BE2C (cell line): Measurements from ENCODE around the gene NAA15.
A peak's percentile ranks its signal among the peaks of the same experiment; 100 is the strongest.

Experiments used
- DNase-seq: peaks from one replicate; pipeline ENCODE4 v3.0.0-alpha.2; 2020
- H3K27me3 ChIP-seq: fragments of 250-450 bp; sonication (Bioruptor Pico); 2 replicates; pipeline ENCODE4 v1.5.1; 2020; ENCODE audit warnings: mild to moderate bottlenecking
- H3K36me3 ChIP-seq: fragments of 250-450 bp; sonication (Bioruptor Pico); 2 replicates; pipeline ENCODE4 v1.5.1; 2020; ENCODE audit warnings: mild to moderate bottlenecking
- H3K4me1 ChIP-seq: fragments of 250-450 bp; sonication (Bioruptor Pico); 2 replicates; pipeline ENCODE4 v1.5.1; 2020
- H3K4me3 ChIP-seq: 2 replicates; pipeline ENCODE4 v1.5.1; 2011; ENCODE audit warnings: low read depth, low read length
- H3K9me3 ChIP-seq: fragments of 250-450 bp; sonication (Bioruptor Pico); 2 replicates; pipeline ENCODE4 v1.5.1; 2020
- TF ChIP-seq, protein P1 (sequence below): IDR thresholded peaks from 2 replicates; pipeline ENCODE4 v1.5.1; 2012; ENCODE audit warnings: mild to moderate bottlenecking, low read depth, low read length

The NAA15 gene

GRCh38 chr4:139453371-139454110 is 152.2 kb downstream of the NAA15 start:
- DNase-seq, result peak; percentile 98
- Histone ChIP-seq H3K4me1 (no peaks in the 10 kb centered on the region), H3K36me3 (no peaks in the 10 kb centered on the region), H3K4me3 (peak overlapping the region; percentile 90), H3K27me3 (no peaks in the 10 kb centered on the region), H3K9me3 (no peaks in the 10 kb centered on the region)
- TF ChIP-seq, protein P1, sequence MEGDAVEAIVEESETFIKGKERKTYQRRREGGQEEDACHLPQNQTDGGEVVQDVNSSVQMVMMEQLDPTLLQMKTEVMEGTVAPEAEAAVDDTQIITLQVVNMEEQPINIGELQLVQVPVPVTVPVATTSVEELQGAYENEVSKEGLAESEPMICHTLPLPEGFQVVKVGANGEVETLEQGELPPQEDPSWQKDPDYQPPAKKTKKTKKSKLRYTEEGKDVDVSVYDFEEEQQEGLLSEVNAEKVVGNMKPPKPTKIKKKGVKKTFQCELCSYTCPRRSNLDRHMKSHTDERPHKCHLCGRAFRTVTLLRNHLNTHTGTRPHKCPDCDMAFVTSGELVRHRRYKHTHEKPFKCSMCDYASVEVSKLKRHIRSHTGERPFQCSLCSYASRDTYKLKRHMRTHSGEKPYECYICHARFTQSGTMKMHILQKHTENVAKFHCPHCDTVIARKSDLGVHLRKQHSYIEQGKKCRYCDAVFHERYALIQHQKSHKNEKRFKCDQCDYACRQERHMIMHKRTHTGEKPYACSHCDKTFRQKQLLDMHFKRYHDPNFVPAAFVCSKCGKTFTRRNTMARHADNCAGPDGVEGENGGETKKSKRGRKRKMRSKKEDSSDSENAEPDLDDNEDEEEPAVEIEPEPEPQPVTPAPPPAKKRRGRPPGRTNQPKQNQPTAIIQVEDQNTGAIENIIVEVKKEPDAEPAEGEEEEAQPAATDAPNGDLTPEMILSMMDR, result 0 out of 2 replicates have a peak, but pooled peaks have one; percentile 23

- DNase-seq, result no peak
- no peaks in the 10 kb centered on the region for H3K36me3 ChIP-seq
- no peaks in the 10 kb centered on the region for H3K27me3 ChIP-seq
- peak within 1 kb of the TSS; percentile 90 for H3K4me3 ChIP-seq
- H3K9me3 ChIP-seq, result no peaks in the 10 kb centered on the region
- no peaks in the 10 kb centered on the region for H3K4me1 ChIP-seq
- TF ChIP-seq, protein P1, result no peak
These were observed 153.1 kb downstream of the NAA15 start, which contains the start of gene RAB33B for GRCh38 chr4:139454111-139455045. Gene RAB33B, plus strand, starts transcription at chr4:139454121. Its CDS starts 75 bp downstream, at chr4:139454196.

GRCh38 chr4:139455126-139455538 is 153.8 kb downstream of the NAA15 start:
- peak overlapping the region; percentile 90 for H3K4me3 ChIP-seq
- TF ChIP-seq, protein P1, result no peak
- no peaks in the 10 kb centered on the region for H3K36me3 ChIP-seq
- DNase-seq, result no peak
- no peaks in the 10 kb centered on the region for H3K9me3 ChIP-seq
- no peaks in the 10 kb centered on the region for H3K27me3 ChIP-seq
- no peaks in the 10 kb centered on the region for H3K4me1 ChIP-seq

DNA sequence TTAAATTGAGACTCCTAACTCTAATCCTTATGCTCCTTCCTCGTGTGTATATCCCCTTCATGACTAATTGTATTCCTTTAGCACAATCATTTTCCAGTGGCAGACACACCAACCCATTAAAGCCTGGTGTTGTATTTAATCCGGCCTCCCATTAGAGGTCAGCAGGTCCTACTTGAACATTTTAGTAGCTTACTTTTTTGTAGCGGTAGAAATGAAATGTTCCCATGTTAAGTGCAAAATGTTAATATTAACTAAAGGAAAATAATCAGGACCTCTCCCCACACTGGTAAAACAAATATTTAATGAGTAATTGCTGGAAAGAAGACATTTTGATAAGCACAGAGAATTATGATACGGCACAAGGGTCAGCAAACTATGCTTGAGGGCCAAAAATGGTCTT is 156.0 kb downstream of the NAA15 start:
- Histone ChIP-seq H3K4me1 (no peaks in the 10 kb centered on the region), H3K36me3 (no peaks in the 10 kb centered on the region), H3K4me3 (no peak overlapping the region), H3K9me3 (no peaks in the 10 kb centered on the region), H3K27me3 (no peaks in the 10 kb centered on the region)
- TF ChIP-seq, protein P1, result no peak
- no peak for DNase-seq

DNA sequence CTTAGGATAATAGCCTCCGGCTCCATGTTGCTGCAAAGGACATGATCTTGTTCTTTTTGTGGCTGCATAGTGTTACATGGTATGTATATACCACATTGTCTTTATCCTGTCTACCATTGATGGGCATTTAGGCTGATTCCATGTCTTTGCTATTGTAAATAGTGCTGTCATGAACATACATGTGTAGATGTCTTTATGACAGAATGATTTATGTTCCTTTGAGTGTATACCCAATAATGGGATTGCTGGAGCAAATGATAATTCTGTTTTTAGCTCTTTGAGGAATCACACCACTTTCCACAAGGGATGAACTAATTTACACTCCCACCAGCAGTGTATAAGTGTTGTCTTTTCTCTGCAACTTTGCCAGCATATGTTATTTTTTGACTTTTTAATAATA is 157.2 kb downstream of the NAA15 start:
- Histone ChIP-seq H3K4me3 (no peak overlapping the region), H3K4me1 (no peaks in the 10 kb centered on the region), H3K27me3 (no peaks in the 10 kb centered on the region), H3K36me3 (no peaks in the 10 kb centered on the region), H3K9me3 (no peaks in the 10 kb centered on the region)
- TF ChIP-seq, protein P1, result no peak
- no peak for DNase-seq

GRCh38 chr4:139458999-139459398 is 157.7 kb downstream of the NAA15 start:
- TF ChIP-seq, protein P1, result no peak
- no peaks in the 10 kb centered on the region for H3K36me3 ChIP-seq

More at GRCh38 chr4:139458999-139459398, 157.7 kb downstream of the NAA15 start:
- Histone ChIP-seq H3K4me3 (no peak overlapping the region), H3K4me1 (no peaks in the 10 kb centered on the region), H3K9me3 (no peaks in the 10 kb centered on the region), H3K27me3 (no peaks in the 10 kb centered on the region)
- DNase-seq, result no peak
